Measurements from ENCODE around the gene SIGLEC7.

SIGLEC7 gene

DNA sequence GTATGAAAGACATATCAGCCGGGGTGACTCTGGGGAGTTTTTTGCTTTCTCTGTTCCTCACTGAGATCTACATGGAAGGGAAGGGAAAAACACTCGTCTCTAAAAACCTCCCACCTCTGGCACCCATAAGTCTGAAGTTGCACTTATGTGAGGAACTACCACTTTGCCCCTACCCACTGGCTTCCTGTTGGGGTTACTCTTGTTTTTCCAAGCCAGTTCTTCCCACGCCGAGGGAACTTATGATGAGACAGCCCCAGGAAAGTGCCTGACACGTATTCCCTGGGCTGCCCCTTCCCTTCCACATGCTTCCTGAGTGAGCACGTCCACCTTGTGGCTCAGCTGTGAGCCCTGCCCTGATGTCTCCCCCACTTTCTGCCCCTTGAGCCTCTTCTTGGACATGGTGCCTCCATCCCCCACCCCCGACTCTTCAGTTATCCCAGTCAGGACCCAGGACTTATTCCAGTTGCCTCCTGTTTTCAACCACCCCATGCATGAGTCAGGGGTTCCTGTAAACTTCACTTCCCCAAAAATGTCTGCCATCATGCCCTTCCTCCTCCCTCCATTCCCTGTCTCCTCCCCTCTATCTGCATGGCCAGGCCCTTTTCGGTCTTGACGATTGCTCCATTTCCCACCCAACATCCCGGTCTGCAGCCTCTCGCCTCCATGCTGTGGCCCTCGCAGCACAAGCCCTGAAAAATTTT is 5.1 kb upstream of the SIGLEC7 start:
- Histone ChIP-seq H3K4me2 (ENCODE audit: low read length) (no peak overlapping the region), H3K27me3 (ENCODE audit: insufficient read depth, low read length) (peaks cover 13% of the 10 kb centered on the region), H3K79me2 (ENCODE audit: insufficient read depth, low read length) (no peaks in the 10 kb centered on the region), H3F3A (ENCODE audit: insufficient read depth, low read length) (no peaks in the 10 kb centered on the region), H3K27ac (ENCODE audit: low read depth, low read length, poor library complexity, severe bottlenecking) (no peak overlapping the region), H3K9ac (ENCODE audit: low read length) (no peak overlapping the region), H3K36me3 (ENCODE audit: insufficient read depth, low read length) (no peaks in the 10 kb centered on the region), H3K4me3 (ENCODE audit: low read depth, low read length, poor library complexity, severe bottlenecking) (no peak overlapping the region), H3K4me1 (ENCODE audit: insufficient read depth, low read length, severe bottlenecking) (no peaks in the 10 kb centered on the region), H2AFZ (ENCODE audit: low read length) (no peak overlapping the region), H3K9me3 (ENCODE audit: low read length) (no peaks in the 10 kb centered on the region), H4K20me1 (ENCODE audit: insufficient read depth, low read length) (no peaks in the 10 kb centered on the region), H3K9me2 (ENCODE audit: low read depth, low read length) (no peaks in the 10 kb centered on the region)
- TF ChIP-seq, protein P1, sequence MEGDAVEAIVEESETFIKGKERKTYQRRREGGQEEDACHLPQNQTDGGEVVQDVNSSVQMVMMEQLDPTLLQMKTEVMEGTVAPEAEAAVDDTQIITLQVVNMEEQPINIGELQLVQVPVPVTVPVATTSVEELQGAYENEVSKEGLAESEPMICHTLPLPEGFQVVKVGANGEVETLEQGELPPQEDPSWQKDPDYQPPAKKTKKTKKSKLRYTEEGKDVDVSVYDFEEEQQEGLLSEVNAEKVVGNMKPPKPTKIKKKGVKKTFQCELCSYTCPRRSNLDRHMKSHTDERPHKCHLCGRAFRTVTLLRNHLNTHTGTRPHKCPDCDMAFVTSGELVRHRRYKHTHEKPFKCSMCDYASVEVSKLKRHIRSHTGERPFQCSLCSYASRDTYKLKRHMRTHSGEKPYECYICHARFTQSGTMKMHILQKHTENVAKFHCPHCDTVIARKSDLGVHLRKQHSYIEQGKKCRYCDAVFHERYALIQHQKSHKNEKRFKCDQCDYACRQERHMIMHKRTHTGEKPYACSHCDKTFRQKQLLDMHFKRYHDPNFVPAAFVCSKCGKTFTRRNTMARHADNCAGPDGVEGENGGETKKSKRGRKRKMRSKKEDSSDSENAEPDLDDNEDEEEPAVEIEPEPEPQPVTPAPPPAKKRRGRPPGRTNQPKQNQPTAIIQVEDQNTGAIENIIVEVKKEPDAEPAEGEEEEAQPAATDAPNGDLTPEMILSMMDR (IDR thresholded peaks at IDR 0.05; ENCODE audit: low read length): no peak
- no peak for TF ChIP-seq EZH2 (IDR thresholded peaks at IDR 0.05; ENCODE audit: borderline replicate concordance, low read length)

DNA sequence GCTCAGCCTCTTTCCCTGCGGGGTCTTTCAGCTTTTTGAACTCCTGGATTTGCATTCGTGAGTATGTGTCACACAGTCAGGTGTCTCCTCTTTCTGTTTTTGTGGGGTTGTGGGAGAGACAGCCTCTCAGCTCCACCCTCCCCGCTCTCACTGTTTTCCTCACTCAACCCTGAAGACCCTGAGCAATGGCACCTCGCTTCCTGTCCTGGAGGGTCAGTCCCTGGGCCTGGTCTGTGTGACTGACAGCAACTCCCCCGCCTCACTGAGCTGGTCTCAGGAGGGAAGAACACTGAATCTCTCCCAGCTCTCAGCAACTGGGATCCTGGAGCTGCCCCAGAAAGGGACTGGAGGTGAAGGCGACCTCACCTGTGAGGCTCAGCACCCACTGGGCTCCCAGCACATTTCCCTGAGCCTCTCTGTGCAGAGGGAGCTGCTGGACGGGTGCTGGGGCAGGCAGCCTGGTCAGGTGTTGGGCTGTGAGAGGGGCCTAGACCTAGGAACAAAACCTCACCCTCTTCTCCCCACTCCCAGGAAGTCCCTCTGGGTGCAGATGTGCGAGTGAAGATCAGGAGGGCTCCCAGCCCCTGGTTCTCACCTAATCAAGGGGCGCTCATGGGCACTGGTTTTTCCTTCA is 4.2 kb upstream of the SIGLEC7 start:
- Histone ChIP-seq H3K27ac (ENCODE audit: low read depth, low read length, poor library complexity, severe bottlenecking) (no peak overlapping the region), H3F3A (ENCODE audit: insufficient read depth, low read length) (no peaks in the 10 kb centered on the region), H3K27me3 (ENCODE audit: insufficient read depth, low read length) (peaks cover 13% of the 10 kb centered on the region), H3K9me2 (ENCODE audit: low read depth, low read length) (no peaks in the 10 kb centered on the region), H4K20me1 (ENCODE audit: insufficient read depth, low read length) (no peaks in the 10 kb centered on the region), H3K36me3 (ENCODE audit: insufficient read depth, low read length) (no peaks in the 10 kb centered on the region), H3K4me1 (ENCODE audit: insufficient read depth, low read length, severe bottlenecking) (no peaks in the 10 kb centered on the region), H3K4me3 (ENCODE audit: low read depth, low read length, poor library complexity, severe bottlenecking) (no peak overlapping the region), H3K9me3 (ENCODE audit: low read length) (no peaks in the 10 kb centered on the region), H2AFZ (ENCODE audit: low read length) (no peak overlapping the region), H3K4me2 (ENCODE audit: low read length) (no peak overlapping the region), H3K79me2 (ENCODE audit: insufficient read depth, low read length) (no peaks in the 10 kb centered on the region), H3K9ac (ENCODE audit: low read length) (no peak overlapping the region)
- no peak for TF ChIP-seq EZH2 (IDR thresholded peaks at IDR 0.05; ENCODE audit: borderline replicate concordance, low read length)
- TF ChIP-seq, protein P1 (IDR thresholded peaks at IDR 0.05; ENCODE audit: low read length): no peak

DNA sequence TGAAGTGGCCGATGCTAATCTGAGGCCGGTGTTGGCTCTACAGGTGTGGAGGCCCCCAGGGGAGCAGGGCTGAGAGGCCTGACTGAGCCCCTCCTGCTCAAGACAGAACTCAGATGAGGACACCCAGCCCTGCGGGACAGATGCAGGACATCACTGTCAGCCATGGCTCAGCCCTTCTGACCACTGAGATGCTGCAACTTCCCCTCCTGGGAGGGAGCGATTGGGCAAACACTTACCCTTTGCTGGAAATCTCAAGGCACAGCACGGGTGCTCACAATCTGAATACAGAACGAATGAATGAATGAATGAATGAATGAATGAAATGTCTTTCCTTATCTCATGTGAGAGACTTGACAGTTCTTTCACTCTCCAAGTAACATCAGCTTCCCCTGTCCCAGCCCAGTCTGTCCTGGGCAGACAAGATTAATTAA is 3.5 kb upstream of the SIGLEC7 start:
- H3K4me2 ChIP-seq (ENCODE audit: low read length): no peak overlapping the region

More for the DNA sequence above, 3.5 kb upstream of the SIGLEC7 start:
- no peak overlapping the region for H3K4me3 ChIP-seq (ENCODE audit: low read depth, low read length, poor library complexity, severe bottlenecking)
- no peaks in the 10 kb centered on the region for H3K4me1 ChIP-seq (ENCODE audit: insufficient read depth, low read length, severe bottlenecking)
- no peak overlapping the region for H3K27ac ChIP-seq (ENCODE audit: low read depth, low read length, poor library complexity, severe bottlenecking)
- no peak for TF ChIP-seq EZH2 (IDR thresholded peaks at IDR 0.05; ENCODE audit: borderline replicate concordance, low read length)
- TF ChIP-seq, protein P1 (IDR thresholded peaks at IDR 0.05; ENCODE audit: low read length): no peak
- no peak overlapping the region for H3K9ac ChIP-seq (ENCODE audit: low read length)
- no peaks in the 10 kb centered on the region for H3K9me2 ChIP-seq (ENCODE audit: low read depth, low read length)
- H3K9me3 ChIP-seq (ENCODE audit: low read length): no peaks in the 10 kb centered on the region
- no peaks in the 10 kb centered on the region for H4K20me1 ChIP-seq (ENCODE audit: insufficient read depth, low read length)
- no peaks in the 10 kb centered on the region for H3F3A ChIP-seq (ENCODE audit: insufficient read depth, low read length)
- no peaks in the 10 kb centered on the region for H3K79me2 ChIP-seq (ENCODE audit: insufficient read depth, low read length)
- no peak overlapping the region for H2AFZ ChIP-seq (ENCODE audit: low read length)
- peaks cover 13% of the 10 kb centered on the region for H3K27me3 ChIP-seq (ENCODE audit: insufficient read depth, low read length)
- no peaks in the 10 kb centered on the region for H3K36me3 ChIP-seq (ENCODE audit: insufficient read depth, low read length)

Measured in OCI-LY1 (cell line).